K562 (cell line): ENCODE data around the gene PIK3R1. TPM values are rescaled to one million over a fixed set of nuclear protein-coding genes. Genes with fewer than 3 reads are reported as not detected.

Experiments
- ATAC-seq: fragments of 200-7000 bp; cut with Tn5 transposase; 3 replicates; pipeline ENCODE4 v1.9.1; 2020; ENCODE audit warnings: moderate library complexity
- BruUV-seq: library from RNA; stranded (reverse); fragments of 400-500 nt; replicated peaks from 2 replicates; lab custom pipeline; 2021; lab: Mats Ljungman, UMichigan
- CTCF ChIA-PET: fragments of 300-600 bp; formaldehyde crosslinking; extraction: SDS; loops from one replicate; lab custom pipeline; 2021; ENCODE audit warnings: low intra/inter-chr PET ratio; lab: Yijun Ruan, JAX
- POLR2A ChIA-PET: fragments of 300-600, 350-650 bp; sonication (Branson Sonifier 250); formaldehyde crosslinking; extraction: SDS; loops from one replicate; lab custom pipeline; 2021; ENCODE audit warnings: antibody characterized with exemption, inconsistent platforms; lab: Yijun Ruan, JAX
- DNase-seq, 4 experiments: peaks; one replicate each; pipeline versions ENCODE4 v3.0.0 to v3.0.0-alpha.2; 2011 to 2018; ENCODE audit warnings: low spot score in 3 of 4, mixed read lengths in 3 of 4; ENCODE audit errors: extremely low read depth in 1 of 4
- FAIRE-seq: peaks from 2 replicates; lab custom pipeline; 2011; peaks lifted over from hg19 to GRCh38; lab: Jason Lieb, UNC
- H2AFZ ChIP-seq: 2 replicates; pipeline ENCODE4 v1.6.0; 2011; ENCODE audit warnings: low read depth, low read length, control low read depth, inconsistent platforms
- H3K27ac ChIP-seq: fragments of 200-600 bp; 3 replicates; pipeline ENCODE4 v1.8.0; 2011; ENCODE audit warnings: low read depth, mild to moderate bottlenecking, control low read depth, inconsistent platforms, low read length, moderate library complexity, mixed read lengths; ENCODE audit errors: extremely low read depth
- H3K27me3 ChIP-seq, 2 experiments: fragments of 300-600 bp in 1 of 2; 2 replicates in 1 of 2; 3 replicates in 1 of 2; pipeline versions ENCODE4 v1.6.0 to v1.8.0; 2011; ENCODE audit warnings: inconsistent platforms in 2 of 2, low read length in 2 of 2, mild to moderate bottlenecking in 1 of 2, mixed read lengths in 1 of 2, moderate library complexity in 1 of 2; ENCODE audit not compliant: control insufficient read depth in 2 of 2, insufficient read depth in 2 of 2
- H3K36me3 ChIP-seq: fragments of 300-600 bp; 3 replicates; pipeline ENCODE4 v1.8.0; 2011; ENCODE audit warnings: mild to moderate bottlenecking, low read length, inconsistent platforms; ENCODE audit not compliant: control insufficient read depth, insufficient read depth
- H3K4me1 ChIP-seq, 2 experiments: fragments of 200-600 bp in 1 of 2; replicated peaks in 1 of 2; 2 replicates in 1 of 2; 3 replicates in 1 of 2; pipeline versions ENCODE4 v1.5.1 to v1.8.0; 2011; ENCODE audit warnings: inconsistent platforms in 2 of 2, low read length in 2 of 2, mild to moderate bottlenecking in 1 of 2, mixed read lengths in 1 of 2, moderate library complexity in 1 of 2; ENCODE audit not compliant: control insufficient read depth in 2 of 2, insufficient read depth in 2 of 2
- H3K4me2 ChIP-seq: 2 replicates; pipeline ENCODE4 v1.6.1; 2011; ENCODE audit warnings: low read length, control low read depth, inconsistent platforms, mixed read lengths; ENCODE audit not compliant: insufficient read depth
- H3K4me3 ChIP-seq: fragments of 200-600 bp; sonication (generic), shearing (Covaris generic); 2 replicates; pipeline ENCODE4 v1.5.1; 2016; ENCODE audit warnings: control low read depth, inconsistent platforms
- H3K79me2 ChIP-seq: fragments of 200-600 bp; 3 replicates; pipeline ENCODE4 v1.8.0; 2011; ENCODE audit warnings: low read length, inconsistent platforms; ENCODE audit not compliant: control insufficient read depth, insufficient read depth
- H3K9ac ChIP-seq, 2 experiments: 2 replicates each; pipeline versions ENCODE4 v1.6.0 to v1.6.1; 2011; ENCODE audit warnings: low read depth in 2 of 2, low read length in 2 of 2, control low read depth in 1 of 2, inconsistent platforms in 1 of 2, mild to moderate bottlenecking in 1 of 2, mixed read lengths in 1 of 2; ENCODE audit not compliant: insufficient read depth in 1 of 2
- H3K9me1 ChIP-seq: one replicate; pipeline ENCODE4 v1.6.0; 2011; ENCODE audit warnings: inconsistent platforms, mild to moderate bottlenecking, low read length, moderate library complexity; ENCODE audit not compliant: control insufficient read depth, insufficient read depth
- H3K9me3 ChIP-seq: replicated peaks from 2 replicates; pipeline ENCODE4 v1.5.1; 2011; ENCODE audit warnings: low read depth, low read length, inconsistent platforms; ENCODE audit not compliant: control insufficient read depth, insufficient read depth
- H4K20me1 ChIP-seq: replicated peaks from 2 replicates; pipeline ENCODE4 v1.6.1; 2011; ENCODE audit warnings: low read length, inconsistent platforms, mixed read lengths; ENCODE audit not compliant: control insufficient read depth, insufficient read depth
- AFF4 ChIP-seq: sonication (generic); formaldehyde crosslinking; IDR thresholded peaks from 2 replicates; pipeline ENCODE4 v1.8.0; 2023; ENCODE audit warnings: mild to moderate bottlenecking, missing genetic modification reagents
- ETV5 ChIP-seq: sonication (generic); formaldehyde crosslinking; IDR thresholded peaks from 2 replicates; pipeline ENCODE4 v1.4.0; 2020; ENCODE audit warnings: low read depth, mild to moderate bottlenecking, missing genetic modification reagents
- NCOA6 ChIP-seq: fragments of 450-650 bp; IDR thresholded peaks from 2 replicates; pipeline ENCODE4 v1.6.1; 2017; ENCODE audit warnings: mild to moderate bottlenecking
- ZBTB17 ChIP-seq: fragments of 450-650 bp; formaldehyde crosslinking; IDR thresholded peaks from 2 replicates; pipeline ENCODE4 v1.4.0; 2020; ENCODE audit warnings: mild to moderate bottlenecking
- ZNF75A ChIP-seq: fragments of 450-650 bp; formaldehyde crosslinking; IDR thresholded peaks from 2 replicates; pipeline ENCODE4 v1.4.0; 2020; ENCODE audit warnings: mild to moderate bottlenecking
- WGBS: fragments of 100-300 bp; shearing (Covaris generic); methylation state at CpG from one replicate; pipeline ENCODE4 v1.1.6; 2016; ENCODE audit warnings: low coverage, mixed read lengths; ENCODE audit not compliant: insufficient coverage; ENCODE audit errors: missing lambda C conversion rate; 5-methylcytosine and 5-hydroxymethylcytosine counted together
- in situ Hi-C: fragments of 300-500 bp; cut with MboI; formaldehyde crosslinking; loops from 4 replicates; pipeline ENCODE4 v1.15.0; 2018; ENCODE audit warnings: inconsistent platforms, mixed read lengths
- intact Hi-C: fragments of 100-400 bp; cut with micrococcal nuclease; formaldehyde crosslinking; loops from 2 replicates; pipeline ENCODE4 v1.14.2; 2022
- polyA plus RNA-seq, 8 experiments: library from polyadenylated mRNA; depleted of rRNA in 4 of 8; stranded (reverse) in 5 of 8; unstranded in 3 of 8; fragments of >200 nt; fragmentation: Nextera tagmentation in 2 of 8; fragmentation: Illumina TruSeq in 1 of 8; extraction: Ambion mirVana in 2 of 8; extraction: Trizol in 1 of 8; gene quantifications; 2 replicates each; pipeline versions ENCODE4 v1.2.1 to v1.2.3, GENCODE V29; 2011 to 2014; ENCODE audit warnings: inconsistent platforms in 1 of 8, missing spikeins in 1 of 8
- total RNA-seq, 7 experiments: library from RNA; depleted of rRNA in 6 of 7; stranded (reverse); fragments of >200 nt in 6 of 7; fragmentation: Illumina TruSeq in 2 of 7; extraction: Trizol in 2 of 7; gene quantifications; 2 replicates each; pipeline versions ENCODE4 v1.2.1 to v1.2.3, GENCODE V29; 2011 to 2021; ENCODE audit warnings: low replicate concordance in 1 of 7

The PIK3R1 gene
- total and polyA plus RNA-seq, 9 of the 15 experiments (the other 6 are each of a cell fraction or from before 2014, with no cell fraction given) = 1.1 to 9.7 (median 4.8) TPM

GRCh38 chr5:68316469-68316868, 100.9 kb downstream of the PIK3R1 start (continued):
- no peak for TF ChIP-seq AFF4 (CRISPR knock-in tag)
- no peak for TF ChIP-seq ETV5 (CRISPR knock-in tag)

- H2AFZ ChIP-seq = no peak overlapping the region
- no peaks in the 10 kb centered on the region for H3K9me3 ChIP-seq
- ATAC-seq (no peak), FAIRE-seq (no peak), DNase-seq (no peak)
- H4K20me1 ChIP-seq = no peaks in the 10 kb centered on the region
- ChIA-PET CTCF (no interaction called here), POLR2A (interaction anchor here (0.6 to 0.8 kb wide), 2 partner anchors 13 to 61 kb away, joined by 3 read pairs; no protein-coding TSS in a partner anchor)
- no peak overlapping the region for H3K4me3 ChIP-seq
- intact Hi-C loops (no loop called here), in situ Hi-C loops (no loop called here)
- 69% methylated on average over 5 of the region's 5 CpGs for WGBS
- no peak overlapping the region for H3K27ac ChIP-seq
- no peaks in the 10 kb centered on the region for H3K27me3 ChIP-seq
- H3K9me1 ChIP-seq = no peaks in the 10 kb centered on the region
- no peaks in the 10 kb centered on the region for H3K36me3 ChIP-seq
- no peaks in the 10 kb centered on the region for H3K79me2 ChIP-seq
- BruUV-seq = no TSS peak
- H3K9ac ChIP-seq = no peak overlapping the region
- peaks cover 26 to 40% of the 10 kb centered on the region in 2 experiments; a peak in 4 of 5 replicates for H3K4me1 ChIP-seq
- TF ChIP-seq ZNF75A (no peak), ZBTB17 (CRISPR knock-in tag) (no peak), ETV5 (CRISPR knock-in tag) (no peak), NCOA6 (no peak)
- TF ChIP-seq, all 486 proteins: peak for 0
- no peak overlapping the region for H3K4me2 ChIP-seq
Measured at GRCh38 chr5:68317646-68318045, 102.1 kb downstream of the PIK3R1 start.
